Measurements from ENCODE around the gene LRRC4C. TPM values are rescaled to one million over a fixed set of nuclear protein-coding genes. Genes with fewer than 3 reads are reported as not detected.

LRRC4C gene
- polyA plus RNA-seq, 1 of the 3 experiments (the other 2 are of a cell fraction) = 0.16 TPM

DNA sequence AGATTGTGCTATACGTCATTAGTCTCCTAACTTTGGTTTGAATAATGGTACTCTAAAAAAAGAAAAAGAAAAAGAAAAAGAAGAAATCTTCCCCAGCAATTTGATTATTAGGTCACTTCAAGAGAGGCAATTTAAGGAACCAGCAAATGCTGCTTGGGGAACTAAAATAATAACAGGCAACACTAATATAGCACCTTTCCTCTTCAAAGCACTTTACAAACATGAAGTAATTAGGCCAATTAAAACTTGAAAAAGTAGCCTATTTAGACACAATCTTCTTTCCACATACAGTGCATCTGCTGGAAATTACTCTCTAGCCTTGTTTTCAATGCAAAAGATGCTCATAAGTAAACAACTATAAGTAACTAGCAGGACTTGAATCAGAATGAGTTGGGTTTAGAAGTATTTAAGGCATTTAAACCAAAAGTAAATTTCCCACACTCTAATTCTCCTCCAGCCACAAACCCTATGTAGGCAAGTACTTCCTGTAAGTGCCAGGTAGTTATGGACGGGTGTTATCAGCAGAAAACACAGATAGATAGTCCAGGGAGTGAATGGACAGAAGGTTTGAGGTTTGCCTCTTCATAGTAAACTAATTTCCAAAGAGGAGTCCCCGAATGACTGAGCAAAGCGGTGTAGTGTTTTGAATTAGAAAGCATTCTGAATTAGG lies 44.5 kb downstream of the LRRC4C start:
- H3K4me3 ChIP-seq (ENCODE audit: low read depth in 2 of 2, low read length in 1 of 2) = no peak overlapping the region
- H3K9me3 ChIP-seq = no peaks in the 10 kb centered on the region
- H3F3A ChIP-seq (replicated peaks; ENCODE audit: insufficient read depth) = no peaks in the 10 kb centered on the region
- H3K27ac ChIP-seq (ENCODE audit: low read depth in 2 of 2, low read length in 1 of 2) = no peak overlapping the region
- no peaks in the 10 kb centered on the region for H3K9me2 ChIP-seq
- no peaks in the 10 kb centered on the region for H3K36me3 ChIP-seq (replicated peaks in 1 of 2; ENCODE audit: control insufficient read depth in 1 of 2, insufficient read depth in 2 of 2, low read length in 1 of 2)
- H3K4me2 ChIP-seq = no peak overlapping the region
- POLR2A ChIA-PET = no interaction called here
- no peaks in the 10 kb centered on the region for H3K27me3 ChIP-seq (ENCODE audit: insufficient read depth)
- WGBS (ENCODE audit: low lambda C conversion rate) = 14% methylated on average over 4 of the region's 4 CpGs
- H3K4me1 ChIP-seq (ENCODE audit: control insufficient read depth in 1 of 2, insufficient read depth in 2 of 2, low read depth in 1 of 2, low read length in 1 of 2) = no peaks in the 10 kb centered on the region
- DNase-seq = no peak
- H3K9ac ChIP-seq = no peak overlapping the region
- CTCF ChIA-PET = interaction anchor here (1.2 to 1.4 kb wide), 2 partner anchors 12 to 17 kb away, joined by 4 read pairs; no protein-coding TSS in a partner anchor
- no peak overlapping the region for H2AFZ ChIP-seq (ENCODE audit: low read depth)
- TF ChIP-seq, protein P1, sequence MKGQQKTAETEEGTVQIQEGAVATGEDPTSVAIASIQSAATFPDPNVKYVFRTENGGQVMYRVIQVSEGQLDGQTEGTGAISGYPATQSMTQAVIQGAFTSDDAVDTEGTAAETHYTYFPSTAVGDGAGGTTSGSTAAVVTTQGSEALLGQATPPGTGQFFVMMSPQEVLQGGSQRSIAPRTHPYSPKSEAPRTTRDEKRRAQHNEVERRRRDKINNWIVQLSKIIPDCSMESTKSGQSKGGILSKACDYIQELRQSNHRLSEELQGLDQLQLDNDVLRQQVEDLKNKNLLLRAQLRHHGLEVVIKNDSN (IDR thresholded peaks at IDR 0.05; ENCODE audit: borderline replicate concordance, low read depth) = no peak
- TF ChIP-seq RXRA (IDR thresholded peaks at IDR 0.05; ENCODE audit: borderline replicate concordance, low read depth) (no peak), TAF1 (IDR thresholded peaks at IDR 0.05; ENCODE audit: borderline replicate concordance, low read depth, low read length) (no peak), ELF1 (IDR thresholded peaks at IDR 0.05) (no peak), TCF12 (IDR thresholded peaks at IDR 0.05) (no peak), FOSL2 (IDR thresholded peaks at IDR 0.05; ENCODE audit: borderline replicate concordance, low read depth) (no peak), GABPA (IDR thresholded peaks at IDR 0.05; ENCODE audit: low read depth) (no peak), SIN3A (IDR thresholded peaks at IDR 0.05; ENCODE audit: borderline replicate concordance, low read depth, low read length) (no peak)
- H4K20me1 ChIP-seq (ENCODE audit: insufficient read depth) = no peaks in the 10 kb centered on the region
- no peaks in the 10 kb centered on the region for H3K79me2 ChIP-seq (ENCODE audit: insufficient read depth)

DNA sequence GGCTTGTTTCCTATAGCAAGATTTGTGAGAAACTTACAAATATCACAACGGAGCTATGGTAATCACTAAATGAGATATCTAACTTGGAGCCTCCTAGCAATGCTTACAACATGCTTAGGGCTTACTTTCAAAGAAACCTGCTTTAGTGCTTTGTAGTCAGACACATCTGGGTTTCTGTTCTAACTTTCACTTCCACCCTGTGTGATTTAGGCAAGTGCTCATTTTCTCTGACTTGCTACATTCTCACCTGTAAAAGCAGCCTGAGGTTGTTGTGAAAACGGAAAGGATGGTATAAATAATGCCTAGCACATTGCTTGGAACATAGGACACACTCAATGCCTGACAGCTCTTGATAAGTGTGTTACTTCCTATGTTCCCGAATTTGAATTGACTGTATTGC lies 45.6 kb downstream of the LRRC4C start:
- CTCF ChIA-PET = interaction anchor here (1.2 to 1.4 kb wide), 2 partner anchors 13 to 18 kb away, joined by 4 read pairs; no protein-coding TSS in a partner anchor

DNA sequence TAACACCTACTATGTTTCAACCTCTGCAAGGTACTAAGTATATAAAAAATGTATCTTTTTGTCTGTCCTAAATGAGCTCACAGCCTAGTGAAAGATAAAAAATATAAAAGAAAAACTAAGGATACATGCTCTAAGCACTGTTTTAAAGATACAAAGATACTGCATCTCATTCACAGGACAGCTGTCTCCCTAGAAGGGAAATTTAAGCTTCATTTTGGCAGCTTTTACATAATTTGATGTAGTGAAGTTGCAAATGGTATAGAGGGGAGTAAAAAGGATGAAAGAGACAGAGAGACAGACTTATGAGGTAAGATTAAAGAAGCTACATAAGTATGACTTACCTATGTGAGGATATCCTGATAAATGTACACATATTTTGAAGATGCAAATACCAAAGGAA lies 53.6 kb downstream of the LRRC4C start:
- Histone ChIP-seq H4K20me1 (ENCODE audit: insufficient read depth) (no peaks in the 10 kb centered on the region), H3K9me2 (no peaks in the 10 kb centered on the region), H3K36me3 (replicated peaks in 1 of 2; ENCODE audit: control insufficient read depth in 1 of 2, insufficient read depth in 2 of 2, low read length in 1 of 2) (no peaks in the 10 kb centered on the region), H2AFZ (ENCODE audit: low read depth) (no peak overlapping the region), H3K4me1 (ENCODE audit: control insufficient read depth in 1 of 2, insufficient read depth in 2 of 2, low read depth in 1 of 2, low read length in 1 of 2) (no peaks in the 10 kb centered on the region), H3K9me3 (no peaks in the 10 kb centered on the region), H3K27me3 (ENCODE audit: insufficient read depth) (no peaks in the 10 kb centered on the region), H3K4me2 (no peak overlapping the region), H3K4me3 (ENCODE audit: low read depth in 2 of 2, low read length in 1 of 2) (no peak overlapping the region), H3K27ac (ENCODE audit: low read depth in 2 of 2, low read length in 1 of 2) (no peak overlapping the region), H3F3A (replicated peaks; ENCODE audit: insufficient read depth) (no peaks in the 10 kb centered on the region), H3K9ac (no peak overlapping the region), H3K79me2 (ENCODE audit: insufficient read depth) (no peaks in the 10 kb centered on the region)
- ChIA-PET POLR2A (no interaction called here), CTCF (interaction anchor here (0.9 to 1.5 kb wide), 2 partner anchors 26 to 1119 kb away, joined by 3 to 4 read pairs; no protein-coding TSS in a partner anchor)
- DNase-seq = no peak
- no peak for TF ChIP-seq EP300 (IDR thresholded peaks at IDR 0.05; ENCODE audit: borderline replicate concordance in 1 of 2, low read depth in 1 of 2, low read length in 1 of 2)
- TF ChIP-seq CHD2 (IDR thresholded peaks at IDR 0.05; ENCODE audit: low read length, partially characterized antibody) = no peak
- no peak for TF ChIP-seq JUND (IDR thresholded peaks at IDR 0.05)
- TF ChIP-seq TEAD4 (IDR thresholded peaks at IDR 0.05; ENCODE audit: borderline replicate concordance, insufficient read depth) = no peak
- no peak for TF ChIP-seq GABPA (IDR thresholded peaks at IDR 0.05; ENCODE audit: low read depth)
- TF ChIP-seq RFX5 (IDR thresholded peaks at IDR 0.05; ENCODE audit: low read length) = no peak
- no peak for TF ChIP-seq MEF2A (IDR thresholded peaks at IDR 0.05; ENCODE audit: borderline replicate concordance, low read depth)
- no peak for TF ChIP-seq FOXM1 (IDR thresholded peaks at IDR 0.05; ENCODE audit: low read depth)
- TF ChIP-seq, protein P2, sequence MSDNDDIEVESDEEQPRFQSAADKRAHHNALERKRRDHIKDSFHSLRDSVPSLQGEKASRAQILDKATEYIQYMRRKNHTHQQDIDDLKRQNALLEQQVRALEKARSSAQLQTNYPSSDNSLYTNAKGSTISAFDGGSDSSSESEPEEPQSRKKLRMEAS (IDR thresholded peaks at IDR 0.05; ENCODE audit: low read depth) = no peak

More for the DNA sequence above, 45.6 kb downstream of the LRRC4C start:
- no peak overlapping the region for H3K27ac ChIP-seq (ENCODE audit: low read depth in 2 of 2, low read length in 1 of 2)
- no peaks in the 10 kb centered on the region for H3K79me2 ChIP-seq (ENCODE audit: insufficient read depth)
- POLR2A ChIA-PET = no interaction called here
- no peak overlapping the region for H3K9ac ChIP-seq
- no peaks in the 10 kb centered on the region for H3K4me1 ChIP-seq (ENCODE audit: control insufficient read depth in 1 of 2, insufficient read depth in 2 of 2, low read depth in 1 of 2, low read length in 1 of 2)
- TF ChIP-seq FOSL2 (IDR thresholded peaks at IDR 0.05; ENCODE audit: borderline replicate concordance, low read depth) = no peak
- TF ChIP-seq GABPA (IDR thresholded peaks at IDR 0.05; ENCODE audit: low read depth) = no peak
- TF ChIP-seq SMC3 (IDR thresholded peaks at IDR 0.05; ENCODE audit: low read depth, low read length) = no peak
- TF ChIP-seq, protein P2 (IDR thresholded peaks at IDR 0.05; ENCODE audit: low read depth) = no peak
- no peak for TF ChIP-seq NFIC (IDR thresholded peaks at IDR 0.05; ENCODE audit: borderline replicate concordance)
- no peak for TF ChIP-seq CHD2 (IDR thresholded peaks at IDR 0.05; ENCODE audit: low read length, partially characterized antibody)
- no peak overlapping the region for H3K4me2 ChIP-seq
- no peaks in the 10 kb centered on the region for H3K9me2 ChIP-seq
- no peak overlapping the region for H3K4me3 ChIP-seq (ENCODE audit: low read depth in 2 of 2, low read length in 1 of 2)
- no peaks in the 10 kb centered on the region for H3F3A ChIP-seq (replicated peaks; ENCODE audit: insufficient read depth)
- WGBS (ENCODE audit: low lambda C conversion rate) = 0% methylated on average over 3 of the region's 3 CpGs
- no peaks in the 10 kb centered on the region for H3K9me3 ChIP-seq
- no peak overlapping the region for H2AFZ ChIP-seq (ENCODE audit: low read depth)
- no peaks in the 10 kb centered on the region for H4K20me1 ChIP-seq (ENCODE audit: insufficient read depth)
- H3K27me3 ChIP-seq (ENCODE audit: insufficient read depth) = no peaks in the 10 kb centered on the region
- no peaks in the 10 kb centered on the region for H3K36me3 ChIP-seq (replicated peaks in 1 of 2; ENCODE audit: control insufficient read depth in 1 of 2, insufficient read depth in 2 of 2, low read length in 1 of 2)
- DNase-seq = no peak

All from SK-N-SH (cell line).